AG04449 (cell line): Measurements from ENCODE around the gene CACNG3.

Experiments used
- CTCF ChIA-PET: fragments of 350-600 bp; formaldehyde crosslinking; extraction: SDS; loops from one replicate; lab custom pipeline; 2021; ENCODE audit warnings: antibody characterized with exemption; lab: Yijun Ruan, JAX
- POLR2A ChIA-PET: fragments of 400-600, 350-600 bp; formaldehyde crosslinking; extraction: SDS; loops from one replicate; lab custom pipeline; 2020; ENCODE audit warnings: antibody characterized with exemption, inconsistent platforms; lab: Yijun Ruan, JAX
- DNase-seq: peaks from one replicate; pipeline ENCODE4 v3.0.0-alpha.2; 2010; ENCODE audit warnings: low read depth, low spot score
- H3K4me3 ChIP-seq: 2 replicates; pipeline ENCODE4 v1.5.1; 2011; ENCODE audit warnings: low read depth, mild to moderate bottlenecking, control low read depth, low read length
- TF ChIP-seq, protein P1 (sequence below): IDR thresholded peaks from one replicate; pipeline ENCODE4 v1.5.1; 2011; ENCODE audit warnings: mild to moderate bottlenecking, moderate library complexity, low read length, control low read depth, inconsistent platforms; ENCODE audit not compliant: insufficient read depth; ENCODE audit errors: missing control alignments

Gene CACNG3

DNA sequence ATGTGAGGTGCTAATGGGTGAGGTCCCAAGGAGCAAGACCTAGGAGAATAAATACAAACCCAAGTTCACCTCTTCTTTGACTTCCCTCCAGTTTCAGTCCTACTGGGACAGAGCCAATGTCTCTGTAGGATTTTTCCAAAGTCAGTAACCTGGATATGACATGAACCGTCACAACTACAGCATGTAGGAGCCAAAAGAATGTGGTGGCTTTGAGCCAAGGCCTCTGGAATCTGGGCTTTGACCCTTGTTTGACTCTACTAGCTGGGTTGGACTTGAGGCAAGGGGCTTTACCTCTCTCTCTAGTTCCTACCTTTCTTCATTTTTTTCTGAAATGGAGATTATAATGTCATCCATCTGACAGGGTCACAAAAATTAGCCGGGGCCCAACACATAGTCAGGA is 91.4 kb downstream of the CACNG3 start:
- ChIA-PET CTCF (no interaction called here), POLR2A (no interaction called here)
- H3K4me3 ChIP-seq: no peak overlapping the region
- DNase-seq: no peak
- TF ChIP-seq, protein P1, sequence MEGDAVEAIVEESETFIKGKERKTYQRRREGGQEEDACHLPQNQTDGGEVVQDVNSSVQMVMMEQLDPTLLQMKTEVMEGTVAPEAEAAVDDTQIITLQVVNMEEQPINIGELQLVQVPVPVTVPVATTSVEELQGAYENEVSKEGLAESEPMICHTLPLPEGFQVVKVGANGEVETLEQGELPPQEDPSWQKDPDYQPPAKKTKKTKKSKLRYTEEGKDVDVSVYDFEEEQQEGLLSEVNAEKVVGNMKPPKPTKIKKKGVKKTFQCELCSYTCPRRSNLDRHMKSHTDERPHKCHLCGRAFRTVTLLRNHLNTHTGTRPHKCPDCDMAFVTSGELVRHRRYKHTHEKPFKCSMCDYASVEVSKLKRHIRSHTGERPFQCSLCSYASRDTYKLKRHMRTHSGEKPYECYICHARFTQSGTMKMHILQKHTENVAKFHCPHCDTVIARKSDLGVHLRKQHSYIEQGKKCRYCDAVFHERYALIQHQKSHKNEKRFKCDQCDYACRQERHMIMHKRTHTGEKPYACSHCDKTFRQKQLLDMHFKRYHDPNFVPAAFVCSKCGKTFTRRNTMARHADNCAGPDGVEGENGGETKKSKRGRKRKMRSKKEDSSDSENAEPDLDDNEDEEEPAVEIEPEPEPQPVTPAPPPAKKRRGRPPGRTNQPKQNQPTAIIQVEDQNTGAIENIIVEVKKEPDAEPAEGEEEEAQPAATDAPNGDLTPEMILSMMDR: no peak

DNA sequence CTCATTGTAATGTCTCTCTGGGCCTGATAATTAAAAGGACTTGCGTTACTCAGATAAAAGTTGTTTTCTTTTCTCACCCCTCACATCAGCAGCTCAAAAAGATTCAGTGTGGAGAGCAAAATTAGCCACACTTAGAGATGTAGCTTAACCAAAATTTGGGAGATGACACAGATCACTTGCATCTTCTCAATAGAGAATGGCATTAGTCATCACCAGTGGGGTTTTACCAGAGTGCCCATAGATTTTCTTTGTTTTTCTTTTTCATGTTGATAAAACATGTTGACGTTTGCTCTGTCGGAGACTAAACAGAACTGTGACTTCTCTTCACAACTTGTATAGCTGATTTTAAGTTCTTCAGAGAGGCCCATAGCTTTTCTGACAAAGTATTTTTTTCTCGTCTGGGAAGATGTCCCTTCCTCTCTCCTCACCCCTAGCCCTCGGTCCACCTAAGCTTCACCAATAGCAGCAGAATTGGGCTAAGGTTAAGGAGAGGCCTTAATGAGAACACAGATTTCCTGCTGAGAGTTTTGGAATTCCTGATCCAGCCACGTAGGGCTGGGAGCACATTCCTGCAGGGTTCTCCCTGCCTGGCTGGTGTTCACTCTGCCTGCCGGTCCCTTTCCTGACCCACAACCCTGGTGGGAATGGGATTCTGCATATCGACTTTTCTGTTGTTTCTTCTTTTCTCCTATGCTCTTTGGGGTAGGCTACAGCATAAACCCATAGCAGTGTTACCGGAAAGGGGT is 92.6 kb downstream of the CACNG3 start:
- CTCF ChIA-PET: no interaction called here
- POLR2A ChIA-PET: no interaction called here
- no peak for DNase-seq

GRCh38 chr16:24349320-24349719 is 93.2 kb downstream of the CACNG3 start:
- CTCF ChIA-PET: no interaction called here
- POLR2A ChIA-PET: no interaction called here
- TF ChIP-seq, protein P1: no peak
- DNase-seq: no peak
- H3K4me3 ChIP-seq: no peak overlapping the region

More for the DNA sequence above, 92.6 kb downstream of the CACNG3 start:
- TF ChIP-seq, protein P1: no peak
- H3K4me3 ChIP-seq: no peak overlapping the region

DNA sequence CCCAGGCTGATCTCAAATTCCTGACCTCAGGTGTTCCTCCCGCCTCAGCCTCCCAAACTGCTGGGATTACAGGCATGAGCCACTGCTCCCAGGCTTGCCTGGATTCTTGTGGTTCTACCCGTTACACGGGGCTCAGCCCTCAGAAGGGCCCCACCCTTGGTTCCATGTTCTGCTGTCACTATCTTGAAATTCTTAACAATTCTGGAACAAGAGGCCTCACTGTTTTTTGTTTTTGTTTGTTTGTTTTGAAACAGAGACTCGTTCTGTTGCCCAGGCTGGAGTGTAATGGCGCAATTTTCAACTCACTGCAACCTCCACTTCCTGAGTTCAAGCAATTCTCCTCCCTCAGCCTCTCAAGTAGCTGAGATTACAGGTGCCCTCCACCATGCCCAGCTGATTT is 96.6 kb downstream of the CACNG3 start:
- POLR2A ChIA-PET: no interaction called here
- TF ChIP-seq, protein P1: no peak
- no peak overlapping the region for H3K4me3 ChIP-seq
- no peak for DNase-seq
- CTCF ChIA-PET: no interaction called here

- ChIA-PET POLR2A (no interaction called here), CTCF (no interaction called here)
- TF ChIP-seq, protein P1: no peak
- DNase-seq: no peak
- no peak overlapping the region for H3K4me3 ChIP-seq
Measured at GRCh38 chr16:24353622-24354021, 97.5 kb downstream of the CACNG3 start.

GRCh38 chr16:24357511-24357910 is 101.4 kb downstream of the CACNG3 start:
- CTCF ChIA-PET: no interaction called here

More at GRCh38 chr16:24357511-24357910, 101.4 kb downstream of the CACNG3 start:
- POLR2A ChIA-PET: no interaction called here
- TF ChIP-seq, protein P1: no peak
- DNase-seq: no peak
- H3K4me3 ChIP-seq: no peak overlapping the region
